IPS-20b (cell line): Measurements from ENCODE around the gene CHRNG.

Experiments used
- H3K27ac ChIP-seq: one replicate; pipeline ENCODE4 v1.5.1; 2013; ENCODE audit warnings: low read length
- H3K27me3 ChIP-seq: 2 replicates; pipeline ENCODE4 v1.6.1; 2013; ENCODE audit warnings: mild to moderate bottlenecking, low read length, inconsistent platforms; ENCODE audit not compliant: insufficient read depth
- H3K36me3 ChIP-seq: 2 replicates; pipeline ENCODE4 v1.6.1; 2013; ENCODE audit warnings: low read depth, mild to moderate bottlenecking, inconsistent platforms, low read length, moderate library complexity; ENCODE audit not compliant: insufficient read depth
- H3K4me1 ChIP-seq: 2 replicates; pipeline ENCODE4 v1.6.1; 2013; ENCODE audit warnings: mild to moderate bottlenecking, control low read depth, inconsistent platforms, low read length, moderate library complexity; ENCODE audit not compliant: insufficient read depth
- H3K4me3 ChIP-seq: 2 replicates; pipeline ENCODE4 v1.5.1; 2013; ENCODE audit warnings: mild to moderate bottlenecking, low read length, inconsistent platforms
- H3K9ac ChIP-seq: 2 replicates; pipeline ENCODE4 v1.6.1; 2013; ENCODE audit warnings: low read depth, mild to moderate bottlenecking, inconsistent platforms, low read length, moderate library complexity
- H3K9me3 ChIP-seq: 2 replicates; pipeline ENCODE4 v1.6.1; 2013; ENCODE audit warnings: mild to moderate bottlenecking, low read depth, low read length, inconsistent platforms; ENCODE audit not compliant: insufficient read depth

Gene CHRNG

GRCh38 chr2:232511336-232511890, 28.1 kb upstream of the CHRNG start:
- Histone ChIP-seq H3K9ac (no peak overlapping the region), H3K9me3 (no peaks in the 10 kb centered on the region), H3K27ac (no peak overlapping the region), H3K4me3 (no peak overlapping the region), H3K4me1 (no peaks in the 10 kb centered on the region; the same call in 1 of the 2 replicates), H3K27me3 (peaks cover 18% of the 10 kb centered on the region), H3K36me3 (no peaks in the 10 kb centered on the region)

GRCh38 chr2:232512602-232513001, 26.9 kb upstream of the CHRNG start:
- Histone ChIP-seq H3K9me3 (no peaks in the 10 kb centered on the region), H3K27ac (no peak overlapping the region), H3K36me3 (no peaks in the 10 kb centered on the region), H3K4me3 (no peak overlapping the region), H3K4me1 (no peaks in the 10 kb centered on the region), H3K27me3 (peaks cover 13% of the 10 kb centered on the region), H3K9ac (no peak overlapping the region)

- H3K36me3 ChIP-seq: no peaks in the 10 kb centered on the region
- H3K27me3 ChIP-seq: peaks cover 9% of the 10 kb centered on the region
- no peaks in the 10 kb centered on the region for H3K9me3 ChIP-seq
- H3K27ac ChIP-seq: no peak overlapping the region
- no peaks in the 10 kb centered on the region for H3K4me1 ChIP-seq
- no peak overlapping the region for H3K4me3 ChIP-seq
- no peak overlapping the region for H3K9ac ChIP-seq
These were observed 26.1 kb upstream of the CHRNG start for GRCh38 chr2:232513353-232513752.

- no peak overlapping the region for H3K9ac ChIP-seq
- no peak overlapping the region for H3K27ac ChIP-seq
- no peaks in the 10 kb centered on the region for H3K36me3 ChIP-seq
- no peak overlapping the region for H3K4me3 ChIP-seq
- no peaks in the 10 kb centered on the region for H3K9me3 ChIP-seq
- no peaks in the 10 kb centered on the region for H3K4me1 ChIP-seq
- H3K27me3 ChIP-seq: peaks cover 30% of the 10 kb centered on the region
These were observed 23.9 kb upstream of the CHRNG start for GRCh38 chr2:232515639-232516038.

GRCh38 chr2:232516551-232516950, 22.9 kb upstream of the CHRNG start:
- H3K27ac ChIP-seq: no peak overlapping the region
- no peaks in the 10 kb centered on the region for H3K36me3 ChIP-seq
- no peak overlapping the region for H3K9ac ChIP-seq
- no peaks in the 10 kb centered on the region for H3K9me3 ChIP-seq
- no peaks in the 10 kb centered on the region for H3K4me1 ChIP-seq
- peaks cover 39% of the 10 kb centered on the region for H3K27me3 ChIP-seq
- no peak overlapping the region for H3K4me3 ChIP-seq

GRCh38 chr2:232518844-232519243, 20.6 kb upstream of the CHRNG start:
- Histone ChIP-seq H3K4me3 (no peak overlapping the region), H3K27me3 (peaks cover 62% of the 10 kb centered on the region), H3K27ac (no peak overlapping the region), H3K4me1 (no peaks in the 10 kb centered on the region), H3K36me3 (no peaks in the 10 kb centered on the region), H3K9ac (no peak overlapping the region), H3K9me3 (no peaks in the 10 kb centered on the region)

GRCh38 chr2:232519581-232520438, 19.7 kb upstream of the CHRNG start, which contains the start of gene PRSS56:
PRSS56 (plus strand) TSS chr2:232520388; CDS start chr2:232520599, 211 bp downstream.
- H3K4me1 ChIP-seq: no peaks in the 10 kb centered on the region
- no peaks in the 10 kb centered on the region for H3K36me3 ChIP-seq
- H3K27me3 ChIP-seq: peaks cover 71% of the 10 kb centered on the region

GRCh38 chr2:232520489-232520888, 19.0 kb upstream of the CHRNG start:
- Histone ChIP-seq H3K36me3 (no peaks in the 10 kb centered on the region), H3K4me3 (no peak overlapping the region), H3K27ac (no peak overlapping the region), H3K27me3 (peaks cover 76% of the 10 kb centered on the region), H3K9me3 (no peaks in the 10 kb centered on the region), H3K4me1 (no peaks in the 10 kb centered on the region), H3K9ac (no peak overlapping the region)

More at GRCh38 chr2:232519581-232520438, 19.7 kb upstream of the CHRNG start, which contains the start of gene PRSS56:
- no peak within 1 kb of the TSS for H3K4me3 ChIP-seq
- no peak within 1 kb of the TSS for H3K9ac ChIP-seq
- H3K27ac ChIP-seq: no peak within 1 kb of the TSS
- H3K9me3 ChIP-seq: no peaks in the 10 kb centered on the region

GRCh38 chr2:232521098-232521497, 18.4 kb upstream of the CHRNG start:
- peaks cover 76% of the 10 kb centered on the region for H3K27me3 ChIP-seq
- H3K4me3 ChIP-seq: no peak overlapping the region

GRCh38 chr2:232521959-232522622, 17.4 kb upstream of the CHRNG start:
- no peak overlapping the region for H3K27ac ChIP-seq
- peaks cover 67% of the 10 kb centered on the region for H3K27me3 ChIP-seq
- no peak overlapping the region for H3K9ac ChIP-seq
- no peaks in the 10 kb centered on the region for H3K36me3 ChIP-seq
- no peaks in the 10 kb centered on the region for H3K4me1 ChIP-seq
- H3K4me3 ChIP-seq: no peak overlapping the region; the same call in 1 of the 2 replicates
- H3K9me3 ChIP-seq: no peaks in the 10 kb centered on the region

More at GRCh38 chr2:232521098-232521497, 18.4 kb upstream of the CHRNG start:
- Histone ChIP-seq H3K27ac (no peak overlapping the region), H3K9me3 (no peaks in the 10 kb centered on the region), H3K36me3 (no peaks in the 10 kb centered on the region), H3K9ac (no peak overlapping the region), H3K4me1 (no peaks in the 10 kb centered on the region)

GRCh38 chr2:232522623-232523401, 16.7 kb upstream of the CHRNG start:
- peaks cover 70% of the 10 kb centered on the region for H3K27me3 ChIP-seq
- H3K9ac ChIP-seq: no peak overlapping the region

More at GRCh38 chr2:232522623-232523401, 16.7 kb upstream of the CHRNG start:
- H3K4me3 ChIP-seq: no peak overlapping the region; the same call in 1 of the 2 replicates
- H3K36me3 ChIP-seq: no peaks in the 10 kb centered on the region
- H3K27ac ChIP-seq: no peak overlapping the region
- no peaks in the 10 kb centered on the region for H3K4me1 ChIP-seq
- H3K9me3 ChIP-seq: no peaks in the 10 kb centered on the region
